ENCODE results near the gene DET1. TPM values are rescaled to one million over a fixed set of nuclear protein-coding genes. Genes with fewer than 3 reads are reported as not detected.
A peak's percentile ranks its signal among the peaks of the same experiment; 100 is the strongest.

DET1 gene
- total and polyA plus RNA-seq, 2 of the 13 experiments (the other 11 are each of a cell fraction or from before 2014, with no cell fraction given), result 2.2 to 4.2 TPM

GRCh38 chr15:88465633-88466224 lies 80.8 kb downstream of the DET1 start (continued):
- TF ChIP-seq FOXP1 (IDR thresholded peaks at IDR 0.05) (no peak), FOXP1 (CRISPR knock-in tag; IDR thresholded peaks at IDR 0.05) (peak; percentile 63), FOXJ3 (CRISPR knock-in tag; IDR thresholded peaks at IDR 0.05; ENCODE audit: borderline replicate concordance) (peak; percentile 79; the same call in 1 of the 2 replicates), TCF7 (IDR thresholded peaks at IDR 0.05; ENCODE audit: low read depth) (peak; percentile 85), DZIP1 (CRISPR knock-in tag; IDR thresholded peaks at IDR 0.05) (no peak), MED1 (CRISPR knock-in tag; IDR thresholded peaks at IDR 0.05) (peak; percentile 92), TARDBP (CRISPR knock-in tag; IDR thresholded peaks at IDR 0.05) (peak; percentile 60), ARNTL (CRISPR knock-in tag; IDR thresholded peaks at IDR 0.05) (peak; percentile 58; the same call in 1 of the 2 replicates), ETV5 (CRISPR knock-in tag; IDR thresholded peaks at IDR 0.05; ENCODE audit: borderline replicate concordance) (peak; percentile 77; the same call in 1 of the 2 replicates), ZNF570 (CRISPR knock-in tag; IDR thresholded peaks at IDR 0.05; ENCODE audit: borderline replicate concordance) (no peak), RFXAP (CRISPR knock-in tag; IDR thresholded peaks at IDR 0.05; ENCODE audit: borderline replicate concordance) (0 out of 2 replicates have a peak, but pooled peaks have one; percentile 27), POGZ (CRISPR knock-in tag; IDR thresholded peaks at IDR 0.05) (peak; percentile 54; the same call in 1 of the 2 replicates), FOSL2 (CRISPR knock-in tag; IDR thresholded peaks at IDR 0.05) (peak; percentile 100), SMC3 (IDR thresholded peaks at IDR 0.05; ENCODE audit: low read length) (no peak), ZNF761 (CRISPR knock-in tag; conservative IDR thresholded peaks at IDR 0.05) (peak; percentile 26; the same call in 1 of the 2 replicates), CSRNP1 (CRISPR knock-in tag; IDR thresholded peaks at IDR 0.05) (0 out of 2 replicates have a peak, but pooled peaks have one; percentile 29), SATB2 (CRISPR knock-in tag; IDR thresholded peaks at IDR 0.05) (0 out of 2 replicates have a peak, but pooled peaks have one; percentile 36), PLSCR1 (CRISPR knock-in tag; IDR thresholded peaks at IDR 0.05; ENCODE audit: borderline replicate concordance) (no peak), ZSCAN12 (CRISPR knock-in tag; IDR thresholded peaks at IDR 0.05) (peak; percentile 82; the same call in 1 of the 2 replicates), KLF16 (CRISPR knock-in tag; IDR thresholded peaks at IDR 0.05) (peak in 1 of 2 experiments; percentile 79; a peak in 1 of 4 replicates)
